K562 (cell line): Measurements from ENCODE around the gene CSNK1G1. TPM values are rescaled to one million over a fixed set of nuclear protein-coding genes. Genes with fewer than 3 reads are reported as not detected.

Experiments
- ATF7 ChIP-seq: fragments of 450-650 bp; IDR thresholded peaks from 2 replicates; pipeline ENCODE4 v1.7.1; 2014; ENCODE audit warnings: mild to moderate bottlenecking, moderate library complexity
- CCAR2 ChIP-seq: fragments of 200-400 bp; formaldehyde crosslinking; IDR thresholded peaks from 2 replicates; pipeline ENCODE4 v1.6.1; 2017; ENCODE audit warnings: mild to moderate bottlenecking, low read depth, low read length
- FOXP1 ChIP-seq: sonication (generic); formaldehyde crosslinking; IDR thresholded peaks from 2 replicates; pipeline ENCODE4 v1.8.0; 2022; ENCODE audit warnings: mild to moderate bottlenecking, missing genetic modification reagents
- GABPB1 ChIP-seq: sonication (generic); formaldehyde crosslinking; IDR thresholded peaks from 2 replicates; pipeline ENCODE4 v1.8.0; 2022; ENCODE audit warnings: mild to moderate bottlenecking, missing genetic modification reagents
- HMGN3 ChIP-seq: IDR thresholded peaks from 2 replicates; pipeline ENCODE4 v1.6.1; 2011; ENCODE audit warnings: borderline replicate concordance, low read depth, mild to moderate bottlenecking, mixed read lengths, low read length; ENCODE audit not compliant: insufficient read length; ENCODE audit errors: extremely low read depth
- MEF2A ChIP-seq: IDR thresholded peaks from 2 replicates; pipeline ENCODE4 v1.6.1; 2011; ENCODE audit warnings: low read depth, mild to moderate bottlenecking, low read length, moderate library complexity; ENCODE audit not compliant: control insufficient read depth
- NCOA1 ChIP-seq: fragments of 450-650 bp; IDR thresholded peaks from 2 replicates; pipeline ENCODE4 v1.6.1; 2016; ENCODE audit warnings: low read depth
- NEUROD1 ChIP-seq: fragments of 150-350 bp; IDR thresholded peaks from 2 replicates; pipeline ENCODE4 v1.6.1; 2014; ENCODE audit warnings: borderline replicate concordance, low read length, low read depth; ENCODE audit not compliant: partially characterized antibody
- NFE2L1 ChIP-seq: fragments of 450-650 bp; IDR thresholded peaks from 2 replicates; pipeline ENCODE4 v1.6.1; 2016; ENCODE audit warnings: missing genetic modification characterization, low read depth, mild to moderate bottlenecking, missing compliant biosample characterization, moderate library complexity, borderline replicate concordance
- PCBP2 ChIP-seq: fragments of 200-400 bp; formaldehyde crosslinking; IDR thresholded peaks from 2 replicates; pipeline ENCODE4 v1.6.1; 2018; ENCODE audit warnings: low read length, low read depth, mild to moderate bottlenecking, moderate library complexity; ENCODE audit not compliant: poor library complexity, severe bottlenecking
- PURB ChIP-seq: sonication (generic); formaldehyde crosslinking; IDR thresholded peaks from 2 replicates; pipeline ENCODE4 v1.9.0; 2021; ENCODE audit warnings: low read depth, mild to moderate bottlenecking, missing genetic modification reagents
- RBBP5 ChIP-seq: fragments of 200-600 bp; sonication (generic); IDR thresholded peaks from 2 replicates; pipeline ENCODE4 v1.6.1; 2012; ENCODE audit warnings: borderline replicate concordance, mild to moderate bottlenecking, low read length, control low read depth, inconsistent platforms; ENCODE audit not compliant: insufficient read depth, poor library complexity, severe bottlenecking
- RBM34 ChIP-seq: fragments of 200-400 bp; formaldehyde crosslinking; IDR thresholded peaks from 2 replicates; pipeline ENCODE4 v1.6.1; 2018; ENCODE audit warnings: low read length, borderline replicate concordance; ENCODE audit not compliant: insufficient read depth
- TGIF2 ChIP-seq: sonication (generic); formaldehyde crosslinking; IDR thresholded peaks from 2 replicates; pipeline ENCODE4 v1.8.1; 2022; ENCODE audit warnings: mild to moderate bottlenecking, missing genetic modification reagents, moderate library complexity
- TRIM28 ChIP-seq: fragments of 450-650 bp; IDR thresholded peaks from 2 replicates; pipeline ENCODE4 v1.6.1; 2017
- XRCC3 ChIP-seq: fragments of 450-650 bp; IDR thresholded peaks from 2 replicates; pipeline ENCODE4 v1.6.1; 2017; ENCODE audit warnings: mild to moderate bottlenecking, moderate library complexity
- ZBTB2 ChIP-seq: fragments of 450-650 bp; IDR thresholded peaks from 2 replicates; pipeline ENCODE4 v1.6.1; 2016; ENCODE audit warnings: antibody characterized with exemption
- ZFP30 ChIP-seq: fragments of 250-450 bp; sonication (Bioruptor Pico); IDR thresholded peaks from 2 replicates; pipeline ENCODE4 v1.8.0; 2022; ENCODE audit warnings: moderate library complexity, mild to moderate bottlenecking, inconsistent platforms, borderline replicate concordance
- ZNF140 ChIP-seq: fragments of 250-450 bp; sonication (Bioruptor Pico); IDR thresholded peaks from 2 replicates; pipeline ENCODE4 v1.8.0; 2021; ENCODE audit warnings: moderate library complexity, mild to moderate bottlenecking, inconsistent platforms
- ZNF232 ChIP-seq: sonication (generic); formaldehyde crosslinking; IDR thresholded peaks from 2 replicates; pipeline ENCODE4 v1.8.0; 2022; ENCODE audit warnings: mild to moderate bottlenecking, missing genetic modification reagents
- ZNF699 ChIP-seq: fragments of 250-450 bp; sonication (Bioruptor Pico); IDR thresholded peaks from 2 replicates; pipeline ENCODE4 v1.8.0; 2021; ENCODE audit warnings: mild to moderate bottlenecking, moderate library complexity; ENCODE audit not compliant: insufficient replicate concordance
- polyA plus RNA-seq, 8 experiments: library from polyadenylated mRNA; depleted of rRNA in 4 of 8; stranded (reverse) in 5 of 8; unstranded in 3 of 8; fragments of >200 nt; fragmentation: Nextera tagmentation in 2 of 8; fragmentation: Illumina TruSeq in 1 of 8; extraction: Ambion mirVana in 2 of 8; extraction: Trizol in 1 of 8; gene quantifications; 2 replicates each; pipeline versions ENCODE4 v1.2.1 to v1.2.3, GENCODE V29; 2011 to 2014; ENCODE audit warnings: inconsistent platforms in 1 of 8, missing spikeins in 1 of 8
- total RNA-seq, 7 experiments: library from RNA; depleted of rRNA in 6 of 7; stranded (reverse); fragments of >200 nt in 6 of 7; fragmentation: Illumina TruSeq in 2 of 7; extraction: Trizol in 2 of 7; gene quantifications; 2 replicates each; pipeline versions ENCODE4 v1.2.1 to v1.2.3, GENCODE V29; 2011 to 2021; ENCODE audit warnings: low replicate concordance in 1 of 7
- TF ChIP-seq, protein P1 (sequence below): IDR thresholded peaks from 3 replicates; pipeline ENCODE4 v1.6.1; 2011; ENCODE audit warnings: borderline replicate concordance, mild to moderate bottlenecking, moderate library complexity; ENCODE audit not compliant: insufficient read length; ENCODE audit errors: extremely low read depth
- TF ChIP-seq, protein P2 (sequence below): sonication (generic); formaldehyde crosslinking; IDR thresholded peaks from 2 replicates; pipeline ENCODE4 v1.9.0; 2022; ENCODE audit warnings: mild to moderate bottlenecking, missing genetic modification reagents

Gene CSNK1G1
- total and polyA plus RNA-seq, 9 of the 15 experiments (the other 6 are each of a cell fraction or from before 2014, with no cell fraction given): 4.5 to 18.5 (median 9.5) TPM

GRCh38 chr15:64153480-64154367, 202.2 kb downstream of the CSNK1G1 start (continued):
- no peak for TF ChIP-seq ZNF140 (CRISPR knock-in tag)
- TF ChIP-seq ATF7: peak; percentile 49; the same call in 1 of the 2 replicates
- no peak for TF ChIP-seq NFE2L1 (tag)
- no peak for TF ChIP-seq TRIM28
- TF ChIP-seq ZNF232 (CRISPR knock-in tag): no peak
- no peak for TF ChIP-seq GABPB1 (CRISPR knock-in tag)
- TF ChIP-seq HMGN3: no peak
- peak; percentile 47 for TF ChIP-seq NEUROD1
- no peak for TF ChIP-seq RBM34
- TF ChIP-seq CCAR2: no peak
- no peak for TF ChIP-seq TGIF2 (CRISPR knock-in tag)
- 0 out of 2 replicates have a peak, but pooled peaks have one; percentile 26 for TF ChIP-seq FOXP1 (CRISPR knock-in tag)
- TF ChIP-seq XRCC3: no peak
- no peak for TF ChIP-seq MEF2A
- TF ChIP-seq NCOA1: no peak
- TF ChIP-seq RBBP5: no peak
- TF ChIP-seq, protein P1, sequence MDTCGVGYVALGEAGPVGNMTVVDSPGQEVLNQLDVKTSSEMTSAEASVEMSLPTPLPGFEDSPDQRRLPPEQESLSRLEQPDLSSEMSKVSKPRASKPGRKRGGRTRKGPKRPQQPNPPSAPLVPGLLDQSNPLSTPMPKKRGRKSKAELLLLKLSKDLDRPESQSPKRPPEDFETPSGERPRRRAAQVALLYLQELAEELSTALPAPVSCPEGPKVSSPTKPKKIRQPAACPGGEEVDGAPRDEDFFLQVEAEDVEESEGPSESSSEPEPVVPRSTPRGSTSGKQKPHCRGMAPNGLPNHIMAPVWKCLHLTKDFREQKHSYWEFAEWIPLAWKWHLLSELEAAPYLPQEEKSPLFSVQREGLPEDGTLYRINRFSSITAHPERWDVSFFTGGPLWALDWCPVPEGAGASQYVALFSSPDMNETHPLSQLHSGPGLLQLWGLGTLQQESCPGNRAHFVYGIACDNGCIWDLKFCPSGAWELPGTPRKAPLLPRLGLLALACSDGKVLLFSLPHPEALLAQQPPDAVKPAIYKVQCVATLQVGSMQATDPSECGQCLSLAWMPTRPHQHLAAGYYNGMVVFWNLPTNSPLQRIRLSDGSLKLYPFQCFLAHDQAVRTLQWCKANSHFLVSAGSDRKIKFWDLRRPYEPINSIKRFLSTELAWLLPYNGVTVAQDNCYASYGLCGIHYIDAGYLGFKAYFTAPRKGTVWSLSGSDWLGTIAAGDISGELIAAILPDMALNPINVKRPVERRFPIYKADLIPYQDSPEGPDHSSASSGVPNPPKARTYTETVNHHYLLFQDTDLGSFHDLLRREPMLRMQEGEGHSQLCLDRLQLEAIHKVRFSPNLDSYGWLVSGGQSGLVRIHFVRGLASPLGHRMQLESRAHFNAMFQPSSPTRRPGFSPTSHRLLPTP: no peak
- TF ChIP-seq PCBP2: no peak
- TF ChIP-seq, protein P2, sequence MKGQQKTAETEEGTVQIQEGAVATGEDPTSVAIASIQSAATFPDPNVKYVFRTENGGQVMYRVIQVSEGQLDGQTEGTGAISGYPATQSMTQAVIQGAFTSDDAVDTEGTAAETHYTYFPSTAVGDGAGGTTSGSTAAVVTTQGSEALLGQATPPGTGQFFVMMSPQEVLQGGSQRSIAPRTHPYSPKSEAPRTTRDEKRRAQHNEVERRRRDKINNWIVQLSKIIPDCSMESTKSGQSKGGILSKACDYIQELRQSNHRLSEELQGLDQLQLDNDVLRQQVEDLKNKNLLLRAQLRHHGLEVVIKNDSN (CRISPR knock-in tag): no peak
- no peak for TF ChIP-seq ZNF699
- no peak for TF ChIP-seq ZBTB2
- TF ChIP-seq ZFP30: no peak
- TF ChIP-seq PURB: no peak
